ENCODE data around the gene SERTAD1.
"Not testable (repeated sequence)": the region's sequence is repeated elsewhere in the genome, so short reads cannot be mapped to it uniquely, and the experiment has no call there.

Gene SERTAD1

DNA sequence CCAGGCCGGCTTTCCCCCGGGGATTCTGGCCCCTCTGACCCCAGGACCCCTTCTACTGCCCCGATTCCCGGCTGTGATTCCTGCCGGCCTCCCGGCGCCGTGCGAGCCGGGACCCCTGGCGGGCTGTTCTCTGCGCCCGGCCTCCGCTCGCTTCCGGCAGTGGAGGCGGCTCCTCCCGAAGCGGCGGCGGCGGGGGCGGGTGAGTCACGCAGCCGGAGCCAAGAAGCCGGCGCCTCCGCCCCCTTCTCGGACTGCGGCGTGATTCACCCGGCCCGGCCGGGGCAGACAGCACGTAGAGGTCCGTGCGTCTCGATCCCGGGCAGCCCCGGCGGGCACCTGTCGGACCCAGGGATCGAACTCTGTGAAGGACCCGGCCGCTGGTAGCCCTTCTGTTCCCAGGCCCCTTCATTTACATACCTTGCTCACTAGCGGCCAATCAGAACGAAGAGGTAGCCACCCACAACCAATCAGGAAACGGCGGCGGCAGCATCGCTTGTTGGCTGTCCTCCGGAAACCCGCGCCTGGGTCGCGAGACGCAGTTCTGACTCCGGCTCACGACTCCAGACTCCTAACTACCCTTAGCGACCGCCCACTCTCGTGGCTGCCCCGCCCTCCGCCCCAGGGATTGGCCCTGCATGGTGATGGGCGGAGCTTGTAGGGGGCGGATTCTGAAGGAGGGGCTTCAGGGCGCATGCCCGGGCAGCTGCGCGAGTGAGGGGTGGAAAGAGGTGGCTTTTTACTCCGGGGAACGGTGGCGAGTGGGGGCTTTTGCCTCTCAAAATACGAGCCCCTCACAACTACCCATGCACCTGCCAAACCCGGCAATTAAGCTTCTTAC lies at the start of gene SERTAD1:
TSS of gene SERTAD1 (minus strand) at position 543 of the 838 bp plus-strand sequence. CDS start 2,446 bp downstream, outside the sequence.
- peak; percentile 98 to 99 for DNase-seq

DNA sequence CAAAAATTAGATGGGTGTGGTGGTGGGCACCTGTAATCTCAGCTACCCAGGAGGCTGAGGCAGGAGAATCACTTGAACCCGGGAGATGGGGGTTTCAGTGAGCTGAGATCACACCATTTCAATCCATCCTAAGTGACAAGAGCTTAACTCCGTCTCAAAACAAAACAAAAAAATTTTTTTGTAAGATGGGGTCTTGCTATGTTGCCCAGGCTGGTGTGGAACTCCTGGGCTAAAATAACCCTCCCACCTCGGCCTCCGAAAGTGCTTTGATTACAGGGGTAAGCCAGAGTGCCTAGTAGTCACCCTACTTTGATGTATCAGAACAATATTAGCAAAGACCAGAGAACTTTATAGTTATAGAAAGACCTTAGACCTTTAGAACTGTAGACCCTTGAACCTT lies 48.9 kb upstream of the SERTAD1 start:
- no peak for DNase-seq

DNA sequence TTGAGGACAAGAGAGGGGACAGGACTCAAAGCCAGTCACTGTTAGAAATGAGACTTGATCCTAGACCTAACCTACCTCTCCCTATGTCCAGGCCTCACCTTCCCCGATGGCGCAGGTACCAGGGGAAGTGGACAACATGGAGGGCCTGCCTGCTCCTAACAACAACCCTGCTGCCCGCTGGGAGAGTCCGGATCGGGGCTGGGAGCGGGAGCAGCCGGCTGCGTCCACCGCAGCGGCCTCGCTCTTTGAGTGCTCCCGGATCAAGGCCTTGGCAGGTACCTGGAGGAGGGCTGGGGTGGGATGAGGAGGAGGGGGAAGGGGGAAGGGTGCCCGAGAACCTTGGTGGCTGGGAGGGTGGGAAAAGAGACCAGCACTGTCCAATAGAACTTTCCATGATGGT lies 46.7 kb upstream of the SERTAD1 start:
- no peak for DNase-seq

- DNase-seq = no peak
Observed at GRCh38 chr19:40471111-40471510, 45.3 kb upstream of the SERTAD1 start.

DNA sequence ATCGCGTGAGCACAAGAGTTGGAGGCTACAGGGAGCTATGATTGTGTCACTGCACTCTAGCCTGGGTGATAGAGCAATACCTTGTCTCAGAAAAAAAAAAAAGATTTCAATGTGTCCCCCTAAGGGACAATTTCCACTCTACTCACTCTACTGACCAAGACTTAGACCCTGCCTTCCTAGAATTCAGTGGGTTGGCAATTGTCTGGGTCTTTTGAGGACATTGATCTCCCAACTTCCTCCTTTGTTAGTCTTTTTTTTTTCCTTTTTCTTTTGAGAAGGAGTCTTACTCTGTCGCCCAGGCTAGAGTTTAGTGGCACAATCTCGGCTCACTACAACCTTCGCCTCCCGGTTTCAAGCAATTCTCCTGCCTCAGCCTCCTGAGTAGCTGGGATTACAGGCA lies 43.2 kb upstream of the SERTAD1 start:
- no peak for DNase-seq

DNA sequence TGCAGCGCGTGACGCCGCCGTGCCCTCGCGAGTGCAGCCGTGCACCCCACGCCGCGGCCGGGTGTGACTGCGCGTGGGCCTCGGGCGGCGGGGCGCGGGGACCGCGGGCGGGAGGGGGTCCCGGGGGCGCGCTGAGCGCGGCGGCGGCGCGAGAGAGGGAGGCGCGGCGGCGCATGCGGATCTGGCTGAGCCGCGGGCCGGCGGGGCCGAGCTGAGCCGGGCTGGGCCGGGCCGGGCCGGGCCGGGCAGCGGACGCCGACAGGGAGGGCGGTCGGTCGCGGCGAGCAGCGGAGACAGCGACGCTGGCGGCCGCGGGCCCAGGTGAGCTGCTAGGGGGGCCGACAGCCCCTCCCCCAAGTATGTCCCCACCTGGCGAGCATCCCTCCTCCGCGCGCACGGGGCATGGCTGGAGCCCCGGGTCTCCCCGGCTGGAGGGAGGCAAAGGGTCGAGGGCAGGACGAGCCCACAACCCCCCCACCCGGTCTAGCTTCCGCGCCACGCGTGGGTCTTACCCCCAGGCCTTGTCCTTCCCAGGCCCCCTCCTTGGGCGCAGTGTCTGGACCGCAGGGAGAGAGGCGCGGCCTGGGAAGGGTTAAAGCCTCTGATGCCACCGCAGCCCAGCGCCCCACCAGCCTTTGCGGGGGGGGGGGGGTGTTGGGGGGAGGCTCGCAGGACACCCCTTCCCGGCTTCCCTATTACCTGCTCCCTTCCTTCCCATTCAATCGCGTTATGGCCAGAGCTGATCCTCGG lies 41.4 kb upstream of the SERTAD1 start, which contains the start of gene SPTBN4:
TSS of gene SPTBN4 (plus strand) at position 17 of the 750 bp plus-strand sequence. CDS start 5,621 bp downstream, outside the sequence.
- no peak for DNase-seq

- no peak for DNase-seq
Observed at GRCh38 chr19:40466219-40466984, 40.6 kb upstream of the SERTAD1 start.

DNA sequence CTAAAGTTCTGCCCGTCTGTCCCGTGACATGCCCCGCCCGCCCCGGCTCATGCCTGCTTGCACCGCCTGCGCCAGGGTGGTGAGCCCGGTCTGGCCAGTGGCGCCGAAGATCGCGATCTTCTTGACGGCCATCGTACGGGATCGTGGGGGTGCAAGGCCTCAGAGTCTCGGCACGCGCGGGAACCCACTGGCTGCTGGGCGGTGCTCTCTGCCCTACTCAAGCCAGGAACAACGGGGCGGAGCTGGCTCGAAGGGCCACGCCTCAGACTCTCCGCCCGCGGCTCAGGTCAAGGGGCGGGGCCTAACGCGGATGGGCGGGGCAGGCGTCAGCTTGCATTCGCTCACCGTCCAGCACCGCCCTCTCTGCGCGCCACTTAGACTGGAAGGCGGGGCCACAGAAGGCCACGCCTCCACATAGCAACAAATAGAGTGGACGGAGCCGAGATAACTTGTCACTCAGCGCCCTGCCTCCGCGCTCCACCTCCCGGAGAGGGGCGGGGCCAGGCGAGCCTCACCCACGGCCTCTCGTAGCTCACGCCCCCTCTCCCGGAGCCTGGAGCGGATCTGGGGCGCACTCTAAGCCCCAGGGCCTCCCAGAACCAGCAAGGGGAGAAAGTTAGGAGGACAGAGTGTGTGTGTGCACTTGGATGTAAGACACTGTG lies 39.9 kb upstream of the SERTAD1 start, which contains the start of gene BLVRB:
TSS of gene BLVRB (minus strand) at position 189 of the 662 bp plus-strand sequence. CDS start at position 132, 57 bp downstream.
- peak; percentile 96 for DNase-seq

DNA sequence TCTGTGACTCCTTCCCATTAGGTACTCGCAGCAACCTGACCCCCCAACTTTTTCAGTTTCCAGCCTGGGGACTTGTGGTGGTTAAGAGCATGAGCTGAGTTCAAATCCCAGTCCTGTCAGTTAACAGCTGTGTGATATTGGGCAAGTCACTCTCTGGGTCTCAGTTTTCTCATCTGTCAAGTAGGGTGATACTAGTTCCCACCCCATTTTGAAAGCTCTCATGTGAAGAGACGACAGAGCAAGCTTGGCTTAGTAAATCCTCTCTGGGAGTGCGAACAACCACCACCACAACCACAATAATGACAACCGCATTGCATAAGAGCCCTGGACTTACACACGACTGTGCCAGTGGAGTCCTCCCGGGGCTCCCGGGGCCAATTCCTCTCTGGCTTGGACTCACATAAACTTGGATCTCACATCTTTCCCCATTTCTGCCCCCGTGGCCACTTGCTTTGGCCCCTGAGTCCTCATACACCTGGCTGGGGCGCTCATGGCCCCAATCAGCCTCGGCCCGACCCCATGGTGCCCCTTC lies 39.3 kb upstream of the SERTAD1 start:
- DNase-seq = no peak

GRCh38 chr19:40464059-40465024 lies 38.5 kb upstream of the SERTAD1 start:
- peak; percentile 51 to 58 for DNase-seq

DNA sequence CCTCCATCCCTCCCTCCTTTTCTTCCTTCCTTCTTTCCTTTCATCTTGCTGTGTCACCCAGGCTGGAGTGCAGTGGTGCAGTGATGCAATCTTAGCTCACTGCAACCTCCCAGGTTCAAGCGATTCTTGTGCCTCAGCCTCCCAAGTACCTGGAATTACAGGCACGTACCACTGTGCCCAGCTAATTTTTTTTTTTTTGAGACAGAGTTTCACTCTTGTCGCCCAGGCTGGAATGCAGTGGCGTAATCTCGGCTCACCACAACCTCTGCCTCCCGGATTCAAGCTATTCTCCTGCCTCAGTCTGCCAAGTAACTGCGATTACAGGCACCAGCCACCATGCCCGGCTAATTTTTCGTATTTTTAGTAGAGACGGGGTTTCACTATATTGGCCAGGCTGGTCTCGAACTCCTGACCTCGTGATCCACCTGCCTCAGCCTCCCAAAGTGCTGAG lies 37.8 kb upstream of the SERTAD1 start:
- not testable (repeated sequence) for DNase-seq

DNA sequence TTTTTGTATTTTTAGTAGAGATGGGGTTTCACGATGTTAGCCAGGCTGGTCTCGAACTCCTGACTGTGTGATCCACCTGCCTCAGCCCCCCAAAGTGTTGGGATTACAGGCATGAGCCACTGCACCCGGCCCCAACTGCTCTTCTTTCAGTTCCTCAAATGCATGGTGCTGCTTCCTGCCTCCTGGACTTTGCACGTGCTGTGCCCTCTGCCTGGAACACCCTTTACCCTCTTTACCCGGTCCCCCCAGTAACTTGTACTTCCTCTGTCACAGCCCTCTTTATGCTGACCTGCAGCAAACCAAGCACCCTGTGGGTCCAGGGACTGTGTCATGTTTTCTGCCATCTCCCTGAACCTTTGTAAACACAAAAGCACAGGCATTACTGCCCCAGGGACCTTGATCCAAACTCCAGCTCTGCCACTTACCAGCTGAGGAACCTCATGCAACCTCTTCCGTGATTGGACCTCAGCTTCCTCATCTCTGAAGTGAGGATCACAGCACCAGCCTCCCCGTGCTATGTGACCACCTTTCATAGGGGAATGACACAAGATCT lies 36.0 kb upstream of the SERTAD1 start:
- no peak for DNase-seq

GRCh38 chr19:40460185-40460584 lies 34.4 kb upstream of the SERTAD1 start:
- no peak for DNase-seq

- DNase-seq = no peak
Observed at GRCh38 chr19:40458597-40458974, 32.8 kb upstream of the SERTAD1 start.

DNA sequence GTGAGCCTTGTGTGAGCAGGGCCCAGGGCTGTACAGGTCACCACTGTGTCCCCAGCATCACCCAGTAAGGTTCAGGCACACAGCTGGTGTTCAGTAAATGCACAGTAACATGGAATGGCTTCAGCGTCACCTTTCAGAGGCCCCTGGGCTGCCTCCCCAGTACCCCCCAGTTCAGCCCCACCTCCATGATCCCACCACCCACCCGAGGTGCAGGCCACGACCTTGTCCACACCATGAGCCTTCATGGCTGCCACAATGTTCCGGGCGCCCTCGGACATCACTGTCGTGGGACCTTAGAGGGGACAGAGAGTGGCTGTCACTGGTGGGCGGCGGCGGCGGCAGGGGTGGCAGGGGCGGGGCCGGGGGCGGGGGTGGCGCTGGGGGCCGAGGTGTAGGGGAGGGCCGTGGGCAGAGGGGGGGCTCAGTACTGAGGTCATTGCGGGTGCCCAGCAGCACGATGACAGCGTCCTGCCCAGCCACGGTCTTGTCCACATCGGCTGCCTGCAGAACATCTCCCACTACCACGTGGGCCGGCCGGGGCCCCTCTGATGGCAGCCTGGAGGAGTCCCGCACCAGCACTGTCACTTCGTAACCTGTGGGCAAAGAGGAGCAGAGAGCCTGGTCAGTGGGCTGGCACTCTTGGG lies 32.3 kb upstream of the SERTAD1 start:
- no peak for DNase-seq

DNA sequence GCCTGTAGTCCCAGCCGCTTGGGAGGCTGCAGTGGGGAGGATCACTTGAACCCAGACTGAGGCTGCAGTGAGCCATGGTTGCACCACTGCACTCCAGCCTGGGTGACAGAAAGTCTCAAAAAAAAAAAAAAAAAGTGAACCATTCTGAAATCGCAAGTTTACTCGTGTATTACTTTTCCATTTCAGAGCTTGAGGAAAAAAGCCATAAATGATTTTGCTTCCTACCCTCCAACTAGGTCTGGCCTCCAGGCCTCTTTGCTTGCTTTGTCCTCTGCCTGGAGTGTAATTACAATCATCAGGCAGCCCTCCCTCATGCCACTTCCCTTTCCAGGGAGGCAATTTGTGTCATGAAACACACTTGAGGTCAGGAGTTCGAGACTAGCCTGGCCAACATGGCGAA lies 31.3 kb upstream of the SERTAD1 start:
- DNase-seq = no peak

DNA sequence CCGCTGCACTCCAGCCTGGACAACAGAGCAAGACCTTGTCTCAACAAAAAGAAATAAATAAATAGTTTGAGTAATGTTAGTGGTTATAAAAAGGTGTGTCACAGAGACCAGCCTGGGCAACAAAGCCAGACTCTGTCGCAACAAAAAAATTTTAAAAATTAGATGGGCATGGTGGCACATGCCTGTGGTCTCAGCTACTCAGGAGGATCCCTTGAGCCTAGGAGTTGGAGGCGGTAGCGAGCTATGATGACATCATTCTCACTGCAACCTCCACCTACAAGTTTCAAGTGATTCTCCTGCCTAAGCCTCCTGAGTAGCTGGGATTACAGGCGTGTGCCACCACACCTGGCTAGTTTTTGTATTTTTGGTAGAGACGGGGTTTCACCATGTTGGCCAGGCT lies 28.2 kb upstream of the SERTAD1 start:
- DNase-seq = not testable (repeated sequence)

- DNase-seq = no peak
Observed at GRCh38 chr19:40453151-40453735, 27.5 kb upstream of the SERTAD1 start.

GRCh38 chr19:40452016-40452415 lies 26.2 kb upstream of the SERTAD1 start:
- no peak for DNase-seq

DNA sequence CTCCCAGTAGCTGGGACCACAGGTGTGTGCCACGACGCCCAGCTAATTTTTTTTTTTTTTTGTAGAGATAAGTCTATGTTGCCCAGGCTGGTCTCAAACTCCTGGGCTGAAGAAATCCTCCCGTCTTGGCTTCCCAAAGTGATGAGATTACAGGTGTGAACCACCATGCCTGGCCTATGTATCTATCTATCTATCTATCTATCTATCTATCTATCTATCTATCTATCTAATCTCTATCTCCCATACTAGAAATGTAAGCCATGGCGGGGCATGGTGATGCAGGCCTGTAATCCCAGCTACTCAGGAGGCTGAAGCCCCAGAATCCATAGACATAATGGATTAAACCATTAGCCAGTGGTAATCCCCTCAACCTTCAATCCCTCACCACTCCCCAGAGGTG lies 24.9 kb upstream of the SERTAD1 start:
- no peak for DNase-seq

Data from NCI-H2081 (cell line).